ENCODE data around the gene COBL. TPM values are rescaled to one million over a fixed set of nuclear protein-coding genes. Genes with fewer than 3 reads are reported as not detected.

COBL gene
- total RNA-seq, 1 experiment from 2014 or later, result 63.6 TPM

- H3K27me3 Mint-ChIP-seq (ENCODE audit: insufficient read depth, unreplicated experiment), result no peaks in the 10 kb centered on the region
- H3K36me3 Mint-ChIP-seq (ENCODE audit: insufficient read depth, unreplicated experiment), result peaks cover 36% of the 10 kb centered on the region
- H3K27me3 ChIP-seq (replicated peaks; ENCODE audit: control insufficient read depth, insufficient read depth, low read length), result no peaks in the 10 kb centered on the region
- POLR2A ChIA-PET, result no interaction called here
- no peaks in the 10 kb centered on the region for H3K9me3 Mint-ChIP-seq (ENCODE audit: unreplicated experiment)
- no peak overlapping the region for H3K4me3 ChIP-seq (ENCODE audit: low read depth, low read length)
- intact Hi-C loops (cut with micrococcal nuclease; ENCODE audit: unreplicated experiment), result no loop called here
- no peaks in the 10 kb centered on the region for H3K9me3 ChIP-seq
- no peaks in the 10 kb centered on the region for H3K4me1 ChIP-seq
- no peak overlapping the region for H3K4me3 Mint-ChIP-seq (ENCODE audit: unreplicated experiment)
- peaks cover 5% of the 10 kb centered on the region for H3K4me1 Mint-ChIP-seq (ENCODE audit: low read depth, unreplicated experiment)
- no peak for DNase-seq
- CTCF ChIA-PET, result no interaction called here
- TF ChIP-seq, protein P1, sequence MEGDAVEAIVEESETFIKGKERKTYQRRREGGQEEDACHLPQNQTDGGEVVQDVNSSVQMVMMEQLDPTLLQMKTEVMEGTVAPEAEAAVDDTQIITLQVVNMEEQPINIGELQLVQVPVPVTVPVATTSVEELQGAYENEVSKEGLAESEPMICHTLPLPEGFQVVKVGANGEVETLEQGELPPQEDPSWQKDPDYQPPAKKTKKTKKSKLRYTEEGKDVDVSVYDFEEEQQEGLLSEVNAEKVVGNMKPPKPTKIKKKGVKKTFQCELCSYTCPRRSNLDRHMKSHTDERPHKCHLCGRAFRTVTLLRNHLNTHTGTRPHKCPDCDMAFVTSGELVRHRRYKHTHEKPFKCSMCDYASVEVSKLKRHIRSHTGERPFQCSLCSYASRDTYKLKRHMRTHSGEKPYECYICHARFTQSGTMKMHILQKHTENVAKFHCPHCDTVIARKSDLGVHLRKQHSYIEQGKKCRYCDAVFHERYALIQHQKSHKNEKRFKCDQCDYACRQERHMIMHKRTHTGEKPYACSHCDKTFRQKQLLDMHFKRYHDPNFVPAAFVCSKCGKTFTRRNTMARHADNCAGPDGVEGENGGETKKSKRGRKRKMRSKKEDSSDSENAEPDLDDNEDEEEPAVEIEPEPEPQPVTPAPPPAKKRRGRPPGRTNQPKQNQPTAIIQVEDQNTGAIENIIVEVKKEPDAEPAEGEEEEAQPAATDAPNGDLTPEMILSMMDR (IDR thresholded peaks at IDR 0.05; ENCODE audit: insufficient read depth in 1 of 2, low read depth in 1 of 2, low read length in 1 of 2, severe bottlenecking in 1 of 2, unreplicated experiment in 1 of 2), result no peak
- no TSS peak for BruUV-seq (replicated peaks)
- no peak overlapping the region for H3K27ac Mint-ChIP-seq (ENCODE audit: unreplicated experiment)
- peaks cover 3% of the 10 kb centered on the region for H3K36me3 ChIP-seq (ENCODE audit: control insufficient read depth, insufficient read depth, low read length)
Measured at GRCh38 chr7:51031791-51032515, 284.7 kb downstream of the COBL start.

- DNase-seq, result no peak
- BruUV-seq (replicated peaks), result no TSS peak
- H3K4me1 ChIP-seq, result no peaks in the 10 kb centered on the region
- ChIA-PET POLR2A (no interaction called here), CTCF (no interaction called here)
- peaks cover 1% of the 10 kb centered on the region for H3K36me3 ChIP-seq (ENCODE audit: control insufficient read depth, insufficient read depth, low read length)
- no peaks in the 10 kb centered on the region for H3K9me3 ChIP-seq
- intact Hi-C loops (cut with micrococcal nuclease; ENCODE audit: unreplicated experiment), result no loop called here
- H3K9me3 Mint-ChIP-seq (ENCODE audit: unreplicated experiment), result no peaks in the 10 kb centered on the region
- H3K4me3 ChIP-seq (ENCODE audit: low read depth, low read length), result no peak overlapping the region
- H3K27me3 Mint-ChIP-seq (ENCODE audit: insufficient read depth, unreplicated experiment), result no peaks in the 10 kb centered on the region
- TF ChIP-seq, protein P1 (IDR thresholded peaks at IDR 0.05; ENCODE audit: insufficient read depth in 1 of 2, low read depth in 1 of 2, low read length in 1 of 2, severe bottlenecking in 1 of 2, unreplicated experiment in 1 of 2), result no peak
- H3K4me1 Mint-ChIP-seq (ENCODE audit: low read depth, unreplicated experiment), result no peaks in the 10 kb centered on the region
- no peaks in the 10 kb centered on the region for H3K27me3 ChIP-seq (replicated peaks; ENCODE audit: control insufficient read depth, insufficient read depth, low read length)
- H3K27ac Mint-ChIP-seq (ENCODE audit: unreplicated experiment), result no peak overlapping the region
- peaks cover 43% of the 10 kb centered on the region for H3K36me3 Mint-ChIP-seq (ENCODE audit: insufficient read depth, unreplicated experiment)
- H3K4me3 Mint-ChIP-seq (ENCODE audit: unreplicated experiment), result no peak overlapping the region
Measured at GRCh38 chr7:51031216-51031615, 285.4 kb downstream of the COBL start.

DNA sequence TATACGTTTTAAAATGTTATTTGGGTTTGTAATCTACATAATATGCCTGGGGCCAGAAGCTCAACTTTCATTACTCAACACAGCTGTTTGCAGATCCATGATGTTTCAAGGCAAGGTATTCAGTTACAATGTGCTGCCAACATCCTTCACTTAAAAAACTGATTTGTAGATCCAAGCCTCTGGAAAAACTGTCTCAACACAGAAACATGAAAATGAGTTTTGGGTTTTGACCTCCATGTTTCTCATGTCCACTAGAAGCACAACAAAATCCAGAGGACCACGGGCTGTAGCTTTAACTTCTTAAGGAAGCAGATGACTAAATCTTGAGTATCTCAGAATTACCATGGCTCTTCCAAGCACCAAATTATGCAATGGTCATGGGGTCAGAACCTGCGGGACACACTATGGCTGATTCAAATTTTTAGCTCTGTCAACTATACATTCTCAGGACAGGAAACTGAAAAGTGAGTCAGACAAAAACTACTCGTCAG, 286.9 kb downstream of the COBL start:
- Mint-ChIP-seq H3K4me1 (ENCODE audit: low read depth, unreplicated experiment) (no peaks in the 10 kb centered on the region), H3K36me3 (ENCODE audit: insufficient read depth, unreplicated experiment) (peaks cover 50% of the 10 kb centered on the region), H3K4me3 (ENCODE audit: unreplicated experiment) (no peak overlapping the region), H3K27me3 (ENCODE audit: insufficient read depth, unreplicated experiment) (no peaks in the 10 kb centered on the region), H3K9me3 (ENCODE audit: unreplicated experiment) (no peaks in the 10 kb centered on the region), H3K27ac (ENCODE audit: unreplicated experiment) (no peak overlapping the region)
- no peak for DNase-seq
- ChIA-PET CTCF (no interaction called here), POLR2A (no interaction called here)
- H3K4me1 ChIP-seq, result no peaks in the 10 kb centered on the region
- intact Hi-C loops (cut with micrococcal nuclease; ENCODE audit: unreplicated experiment), result no loop called here
- no peaks in the 10 kb centered on the region for H3K27me3 ChIP-seq (replicated peaks; ENCODE audit: control insufficient read depth, insufficient read depth, low read length)
- BruUV-seq (replicated peaks), result no TSS peak
- H3K36me3 ChIP-seq (ENCODE audit: control insufficient read depth, insufficient read depth, low read length), result peaks cover 1% of the 10 kb centered on the region
- H3K4me3 ChIP-seq (ENCODE audit: low read depth, low read length), result no peak overlapping the region
- TF ChIP-seq, protein P1 (IDR thresholded peaks at IDR 0.05; ENCODE audit: insufficient read depth in 1 of 2, low read depth in 1 of 2, low read length in 1 of 2, severe bottlenecking in 1 of 2, unreplicated experiment in 1 of 2), result no peak
- H3K9me3 ChIP-seq, result no peaks in the 10 kb centered on the region

Measured in Caco-2 (cell line).